Gastrocnemius medialis (tissue), 4 donors: ENCODE data around the gene PSMC5.

Experiments
- CTCF ChIP-seq, 5 experiments: fragments of 450-650 bp in 3 of 5; fragments of 200-600 bp in 2 of 5; sonication (generic) in 2 of 5; IDR thresholded peaks in 4 of 5; conservative IDR thresholded peaks in 1 of 5; 1 replicate in 4 of 5; 2 replicates in 1 of 5; pipeline ENCODE4 v1.5.1; 2016 to 2019; ENCODE audit warnings: antibody characterized with exemption in 5 of 5, mild to moderate bottlenecking in 3 of 5, moderate library complexity in 3 of 5
- POLR2A ChIP-seq, 2 donors: fragments of 450-650 bp; IDR thresholded peaks; one replicate each; pipeline ENCODE4 v1.6.1; 2017; ENCODE audit warnings: antibody characterized with exemption in 2 of 2, mild to moderate bottlenecking in 2 of 2, moderate library complexity in 2 of 2

GRCh38 chr17:63822537-63822936 is 4.7 kb upstream of the PSMC5 start:
- no peak for TF ChIP-seq CTCF (IDR thresholded peaks at IDR 0.05 in 4 of 5, conservative IDR thresholded peaks at IDR 0.05 in 1 of 5)
- no peak for TF ChIP-seq POLR2A (IDR thresholded peaks at IDR 0.05)
